Endothelial cell of coronary artery (primary cell): ENCODE results near the gene CDK18. TPM values are rescaled to one million over a fixed set of nuclear protein-coding genes. Genes with fewer than 3 reads are reported as not detected.

ENCODE experiments used
- total RNA-seq: library from RNA; depleted of rRNA; stranded (reverse); fragments of >200 nt; gene quantifications from 2 replicates; pipeline ENCODE4 v1.2.3, GENCODE V29; 2014

The CDK18 gene
- total RNA-seq, result 0.09 and 0.94 TPM in 2 replicates

GRCh38 chr1:205504311-205505075 is at the start of gene CDK18:
TSS of gene CDK18 (plus strand) at chr1:205504669. CDS start at chr1:205523168, 18,499 bp downstream.

GRCh38 chr1:205455581-205456382 is 48.7 kb upstream of the CDK18 start, which contains the start of gene BLACAT1:
TSS of gene BLACAT1 (minus strand) at chr1:205456045.

Other genes starting within 250 kb of the CDK18 start
- 0.81 and 1.4 TPM in 2 replicates for gene NUAK2, start 182.9 kb upstream of the CDK18 start, total RNA-seq
- gene KLHDC8A, start 147.7 kb upstream of the CDK18 start, total RNA-seq, result not detected in 2 replicates
- gene LEMD1, start 82.6 kb upstream of the CDK18 start, total RNA-seq, result 0.28 TPM in 1 of 2 replicates, not detected in the other
- under 0.01 TPM in 1 of 2 replicates, not detected in the other for gene BLACAT1, start 48.6 kb upstream of the CDK18 start, total RNA-seq
- gene ELK4, start 127.3 kb downstream of the CDK18 start, total RNA-seq, result 20.5 and 24.7 TPM in 2 replicates
- 6.7 and 8.5 TPM in 2 replicates for gene SLC45A3, start 175.8 kb downstream of the CDK18 start, total RNA-seq
- 86.6 and 119 TPM in 2 replicates for gene NUCKS1, start 245.5 kb downstream of the CDK18 start, total RNA-seq